ENCODE data around the gene ACVRL1.

ACVRL1 gene

GRCh38 chr12:51920046-51920445 lies 12.7 kb downstream of the ACVRL1 start:
- H3K79me2 ChIP-seq (ENCODE audit: control insufficient read depth, low read length): no peaks in the 10 kb centered on the region
- TF ChIP-seq CTCF (IDR thresholded peaks at IDR 0.05; ENCODE audit: low read depth, low read length, poor library complexity, severe bottlenecking): no peak
- no peak for TF ChIP-seq EZH2phosphoT487 (IDR thresholded peaks at IDR 0.05; ENCODE audit: borderline replicate concordance, low read length)
- H3K27me3 ChIP-seq (ENCODE audit: control insufficient read depth, low read length): no peaks in the 10 kb centered on the region

GRCh38 chr12:51921017-51921725 lies 13.9 kb downstream of the ACVRL1 start:
- Histone ChIP-seq H3K4me1 (ENCODE audit: control insufficient read depth, low read length) (peaks cover 36% of the 10 kb centered on the region), H3K9me3 (ENCODE audit: control insufficient read depth, insufficient read depth, low read length) (no peaks in the 10 kb centered on the region), H3K36me3 (ENCODE audit: control insufficient read depth, low read length) (no peaks in the 10 kb centered on the region), H3K4me3 (ENCODE audit: low read length) (no peak overlapping the region), H3K79me2 (ENCODE audit: control insufficient read depth, low read length) (no peaks in the 10 kb centered on the region), H4K20me1 (ENCODE audit: control insufficient read depth, insufficient read depth, low read depth, low read length) (no peaks in the 10 kb centered on the region), H3K27me3 (ENCODE audit: control insufficient read depth, low read length) (no peaks in the 10 kb centered on the region), H3K27ac (ENCODE audit: low read depth, low read length) (no peak overlapping the region), H3F3A (ENCODE audit: control insufficient read depth, insufficient read depth) (no peaks in the 10 kb centered on the region), H3K4me2 (ENCODE audit: low read length) (no peak overlapping the region), H3K9me2 (replicated peaks; ENCODE audit: control insufficient read depth, low read length) (no peaks in the 10 kb centered on the region)
- no peak for TF ChIP-seq CTCF (IDR thresholded peaks at IDR 0.05; ENCODE audit: low read depth, low read length, poor library complexity, severe bottlenecking)
- TF ChIP-seq EZH2phosphoT487 (IDR thresholded peaks at IDR 0.05; ENCODE audit: borderline replicate concordance, low read length): no peak

More at GRCh38 chr12:51920046-51920445, 12.7 kb downstream of the ACVRL1 start:
- Histone ChIP-seq H3K4me2 (ENCODE audit: low read length) (no peak overlapping the region), H3K36me3 (ENCODE audit: control insufficient read depth, low read length) (no peaks in the 10 kb centered on the region), H3K4me3 (ENCODE audit: low read length) (no peak overlapping the region), H4K20me1 (ENCODE audit: control insufficient read depth, insufficient read depth, low read depth, low read length) (no peaks in the 10 kb centered on the region), H3K9me3 (ENCODE audit: control insufficient read depth, insufficient read depth, low read length) (no peaks in the 10 kb centered on the region), H3K4me1 (ENCODE audit: control insufficient read depth, low read length) (peaks cover 24% of the 10 kb centered on the region), H3K27ac (ENCODE audit: low read depth, low read length) (no peak overlapping the region), H3F3A (ENCODE audit: control insufficient read depth, insufficient read depth) (no peaks in the 10 kb centered on the region), H3K9me2 (replicated peaks; ENCODE audit: control insufficient read depth, low read length) (no peaks in the 10 kb centered on the region)

GRCh38 chr12:51922146-51922545 lies 14.8 kb downstream of the ACVRL1 start:
- Histone ChIP-seq H3K36me3 (ENCODE audit: control insufficient read depth, low read length) (no peaks in the 10 kb centered on the region), H3F3A (ENCODE audit: control insufficient read depth, insufficient read depth) (no peaks in the 10 kb centered on the region), H3K4me1 (ENCODE audit: control insufficient read depth, low read length) (peaks cover 37% of the 10 kb centered on the region), H3K9me2 (replicated peaks; ENCODE audit: control insufficient read depth, low read length) (no peaks in the 10 kb centered on the region), H4K20me1 (ENCODE audit: control insufficient read depth, insufficient read depth, low read depth, low read length) (no peaks in the 10 kb centered on the region), H3K9me3 (ENCODE audit: control insufficient read depth, insufficient read depth, low read length) (no peaks in the 10 kb centered on the region), H3K27ac (ENCODE audit: low read depth, low read length) (no peak overlapping the region), H3K79me2 (ENCODE audit: control insufficient read depth, low read length) (no peaks in the 10 kb centered on the region), H3K27me3 (ENCODE audit: control insufficient read depth, low read length) (no peaks in the 10 kb centered on the region), H3K4me3 (ENCODE audit: low read length) (no peak overlapping the region), H3K4me2 (ENCODE audit: low read length) (no peak overlapping the region)
- no peak for TF ChIP-seq EZH2phosphoT487 (IDR thresholded peaks at IDR 0.05; ENCODE audit: borderline replicate concordance, low read length)
- TF ChIP-seq CTCF (IDR thresholded peaks at IDR 0.05; ENCODE audit: low read depth, low read length, poor library complexity, severe bottlenecking): no peak
